KOPT-K1 (cell line): ENCODE results near the gene CMTM5.

Experiments used
- H3K27ac ChIP-seq: fragments of 200-600 bp; sonication (generic); 2 replicates; pipeline ENCODE4 v1.5.1; 2016; ENCODE audit warnings: antibody characterized with exemption, mild to moderate bottlenecking, low read depth, low read length; ENCODE audit not compliant: poor library complexity, severe bottlenecking
- H3K36me3 ChIP-seq: fragments of 200-600 bp; sonication (generic); 2 replicates; pipeline ENCODE4 v1.5.1; 2017; ENCODE audit warnings: antibody characterized with exemption, mild to moderate bottlenecking, low read length, moderate library complexity; ENCODE audit not compliant: insufficient read depth
- H3K9me3 ChIP-seq: fragments of 200-600 bp; sonication (generic); 2 replicates; pipeline ENCODE4 v1.5.1; 2017; ENCODE audit warnings: antibody characterized with exemption, low read length, mild to moderate bottlenecking; ENCODE audit not compliant: insufficient read depth, poor library complexity, severe bottlenecking

Gene CMTM5, protein sequence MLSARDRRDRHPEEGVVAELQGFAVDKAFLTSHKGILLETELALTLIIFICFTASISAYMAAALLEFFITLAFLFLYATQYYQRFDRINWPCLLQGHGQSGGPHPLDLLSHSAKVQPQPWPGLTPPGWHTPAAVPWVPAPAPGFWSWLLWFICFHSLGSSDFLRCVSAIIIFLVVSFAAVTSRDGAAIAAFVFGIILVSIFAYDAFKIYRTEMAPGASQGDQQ

DNA sequence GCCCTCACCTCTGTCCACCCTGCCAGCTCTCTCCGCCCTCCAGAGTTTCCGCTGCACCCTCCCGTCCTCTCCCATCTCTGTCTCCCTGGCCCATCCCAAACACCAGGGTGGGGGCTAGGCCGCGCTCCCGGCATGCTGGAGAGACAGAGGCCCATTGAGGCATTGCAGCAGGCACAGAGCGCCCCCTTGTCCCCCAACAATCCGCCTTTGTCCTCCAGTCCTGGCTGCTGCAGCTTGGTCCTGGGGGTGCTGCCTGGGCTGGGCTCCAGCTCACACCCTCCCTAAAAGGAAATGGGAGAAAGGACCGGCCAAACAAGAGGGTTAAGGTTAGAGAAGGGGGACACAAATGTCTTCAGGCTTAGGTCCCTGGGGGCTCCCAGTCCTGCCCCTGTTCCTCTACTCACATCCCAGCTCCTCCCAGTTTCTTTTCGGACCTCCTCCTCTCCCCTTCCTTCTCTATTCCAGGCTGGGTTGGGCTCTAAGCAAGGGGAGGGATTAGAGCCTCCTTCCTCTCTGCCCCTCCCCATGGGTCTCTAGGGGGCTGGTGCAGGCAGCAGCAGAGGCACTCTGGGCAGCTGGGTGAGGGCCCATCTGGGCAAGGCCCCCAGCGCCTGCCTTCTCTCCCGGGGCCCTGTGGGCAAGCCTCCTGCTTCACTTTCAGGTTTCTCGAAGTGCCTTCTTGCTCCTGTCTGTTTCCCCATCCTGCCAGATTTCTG lies at the start of gene CMTM5:
TSS of gene CMTM5 (plus strand) at position 565 of the 716 bp plus-strand sequence. CDS start 206 bp downstream, outside the sequence.
- no peaks in the 10 kb centered on the region for H3K36me3 ChIP-seq
- H3K27ac ChIP-seq: no peak within 1 kb of the TSS
- no peaks in the 10 kb centered on the region for H3K9me3 ChIP-seq

DNA sequence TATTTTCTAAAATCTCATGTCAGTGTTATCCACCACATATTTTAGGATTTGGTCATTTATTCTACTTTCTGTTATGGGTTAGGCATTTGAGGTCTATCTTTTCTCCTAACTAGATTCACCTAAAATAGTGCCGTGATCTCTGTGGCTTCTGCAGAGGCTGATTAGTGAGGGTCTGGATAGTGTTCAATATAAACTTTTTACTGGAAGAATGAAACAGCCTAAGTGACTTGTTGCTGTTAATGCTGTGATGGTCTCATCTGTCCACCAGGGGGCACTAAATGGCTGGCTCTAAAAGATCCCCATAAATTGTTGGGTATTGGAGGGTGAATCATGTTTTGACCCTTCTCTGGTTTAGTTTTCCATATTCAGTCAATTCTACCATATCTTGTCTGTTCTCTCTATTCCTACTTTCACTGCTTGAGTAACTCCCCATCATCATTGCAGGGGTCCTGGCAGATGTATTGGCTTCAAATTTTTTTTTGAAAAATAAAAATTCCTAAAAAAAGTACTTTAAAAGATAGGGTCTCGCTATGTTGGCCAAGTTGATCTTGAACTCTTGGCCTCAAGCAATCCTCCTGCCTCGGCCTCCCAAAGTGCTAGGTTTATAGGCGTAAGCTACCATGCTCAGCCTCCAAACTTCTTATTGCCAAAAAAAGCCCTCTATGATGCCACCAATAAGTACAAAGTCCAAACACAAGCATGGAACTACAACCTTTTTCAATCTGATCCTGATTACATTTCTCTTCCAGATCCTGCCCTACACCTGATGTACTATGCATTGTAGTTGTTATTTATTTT lies 48.7 kb upstream of the CMTM5 start:
- Histone ChIP-seq H3K27ac (no peak overlapping the region), H3K9me3 (no peaks in the 10 kb centered on the region), H3K36me3 (peaks cover 41% of the 10 kb centered on the region)

DNA sequence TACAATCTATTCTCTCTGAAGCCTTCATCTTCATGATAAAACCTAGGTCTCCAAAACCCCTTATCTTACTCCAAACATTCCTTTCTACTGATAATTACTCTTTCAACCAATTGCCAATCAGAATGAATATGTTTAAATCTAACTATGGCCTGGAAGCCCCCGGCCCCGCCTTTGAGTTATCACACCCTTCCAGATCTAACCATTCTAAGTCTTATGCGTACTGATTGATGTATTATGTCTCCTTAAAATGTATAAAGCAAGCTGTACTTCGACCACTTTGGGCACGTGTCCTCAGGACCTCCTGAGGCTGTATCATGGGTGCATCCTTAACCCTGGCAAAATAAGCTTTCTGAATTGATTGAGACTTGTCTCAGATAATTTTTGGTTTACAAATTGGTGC lies 41.2 kb upstream of the CMTM5 start:
- Histone ChIP-seq H3K27ac (no peak overlapping the region), H3K9me3 (peaks cover 26% of the 10 kb centered on the region), H3K36me3 (no peaks in the 10 kb centered on the region)

DNA sequence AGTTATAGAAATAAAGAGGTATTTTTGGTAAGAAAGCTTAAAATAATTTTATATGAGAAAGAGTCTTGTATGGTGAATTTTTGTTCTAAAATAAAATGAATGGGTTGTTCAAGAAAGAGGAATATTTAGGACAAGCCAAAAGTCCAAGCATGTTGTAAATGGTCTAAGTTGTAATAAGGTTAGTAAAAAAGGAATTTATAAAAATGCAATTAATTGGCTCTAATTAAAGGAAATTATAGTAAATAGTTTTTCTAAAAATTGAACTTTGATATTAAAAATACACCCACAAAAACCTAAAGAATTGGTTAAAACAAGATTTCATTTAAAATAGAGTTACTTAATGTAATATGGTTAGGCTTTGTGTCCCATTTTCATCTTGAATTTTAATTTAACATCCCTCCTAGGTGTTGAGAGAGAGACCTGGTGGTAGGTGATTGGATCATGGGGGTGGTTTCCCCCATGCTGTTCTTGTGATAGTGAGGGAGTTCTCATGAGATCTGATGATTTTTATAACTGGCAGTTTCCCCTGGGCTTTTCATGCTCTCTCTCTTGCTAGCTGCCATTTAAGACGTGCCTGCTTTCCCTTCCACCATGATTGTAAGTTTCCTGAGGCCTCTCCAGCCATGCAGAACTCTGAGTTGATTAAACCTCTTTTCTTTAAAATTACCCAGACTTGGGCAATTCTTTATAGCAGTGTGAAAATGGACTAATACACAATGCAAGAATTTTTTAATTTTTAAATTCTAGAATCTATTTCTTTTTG lies 37.2 kb upstream of the CMTM5 start:
- Histone ChIP-seq H3K36me3 (no peaks in the 10 kb centered on the region), H3K27ac (no peak overlapping the region)

DNA sequence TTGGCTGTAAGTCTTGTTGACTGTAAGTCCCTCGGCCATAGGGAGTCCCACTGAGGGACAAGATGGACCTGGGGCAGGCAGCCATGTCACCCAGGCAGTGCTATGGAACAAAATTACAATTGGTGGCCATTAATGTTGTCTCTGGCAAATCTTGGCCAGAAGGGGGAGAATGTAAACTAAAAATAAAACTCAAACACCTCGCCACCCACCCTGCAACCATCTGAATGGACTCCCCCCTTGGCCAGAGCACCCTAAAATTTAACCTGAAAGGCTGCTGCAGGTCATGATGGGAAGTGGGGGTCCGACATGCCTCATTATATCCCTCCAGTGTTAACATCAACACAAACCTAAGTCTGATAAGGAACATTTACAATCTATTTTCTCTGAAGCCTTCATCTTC lies 32.4 kb upstream of the CMTM5 start:
- peaks cover 23% of the 10 kb centered on the region for H3K9me3 ChIP-seq
- no peak overlapping the region for H3K27ac ChIP-seq
- no peaks in the 10 kb centered on the region for H3K36me3 ChIP-seq

More for the DNA sequence above, 37.2 kb upstream of the CMTM5 start:
- H3K9me3 ChIP-seq: peaks cover 38% of the 10 kb centered on the region

DNA sequence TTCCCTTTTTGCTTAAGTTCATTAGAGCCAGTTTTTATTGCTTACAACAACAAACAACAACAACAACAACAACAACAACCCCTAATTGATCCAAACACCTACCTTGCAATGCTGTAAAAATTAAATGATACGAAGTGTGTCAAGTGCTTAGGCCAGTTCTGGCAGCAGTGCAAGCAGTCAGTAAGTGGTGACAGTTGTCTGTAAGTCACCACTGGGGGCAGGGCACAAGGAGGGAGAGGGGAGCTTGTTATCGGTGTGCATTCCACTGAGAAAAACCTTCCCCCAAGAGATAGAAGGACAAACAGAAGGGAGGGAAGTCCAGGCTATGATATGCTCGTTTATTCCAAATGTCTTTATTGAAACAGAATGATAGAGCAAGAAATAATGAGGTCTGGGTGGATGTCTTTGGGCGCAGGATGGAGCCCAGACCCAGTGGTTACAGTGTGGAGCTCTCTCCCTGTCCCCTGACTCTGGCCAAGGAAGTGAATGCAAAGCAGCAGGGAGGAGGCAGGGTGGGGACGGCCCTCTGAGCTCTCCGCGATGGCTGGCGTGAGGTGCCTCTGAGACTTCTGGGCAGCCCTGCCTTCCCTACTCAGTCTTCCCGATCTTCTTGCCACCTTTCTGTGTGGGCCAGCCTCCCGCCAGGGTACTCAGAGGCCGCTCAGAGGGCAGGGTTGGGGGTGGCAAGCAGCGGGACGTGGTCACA lies 30.7 kb upstream of the CMTM5 start:
- H3K36me3 ChIP-seq: no peaks in the 10 kb centered on the region
- no peak overlapping the region for H3K27ac ChIP-seq
- H3K9me3 ChIP-seq: peaks cover 9% of the 10 kb centered on the region

DNA sequence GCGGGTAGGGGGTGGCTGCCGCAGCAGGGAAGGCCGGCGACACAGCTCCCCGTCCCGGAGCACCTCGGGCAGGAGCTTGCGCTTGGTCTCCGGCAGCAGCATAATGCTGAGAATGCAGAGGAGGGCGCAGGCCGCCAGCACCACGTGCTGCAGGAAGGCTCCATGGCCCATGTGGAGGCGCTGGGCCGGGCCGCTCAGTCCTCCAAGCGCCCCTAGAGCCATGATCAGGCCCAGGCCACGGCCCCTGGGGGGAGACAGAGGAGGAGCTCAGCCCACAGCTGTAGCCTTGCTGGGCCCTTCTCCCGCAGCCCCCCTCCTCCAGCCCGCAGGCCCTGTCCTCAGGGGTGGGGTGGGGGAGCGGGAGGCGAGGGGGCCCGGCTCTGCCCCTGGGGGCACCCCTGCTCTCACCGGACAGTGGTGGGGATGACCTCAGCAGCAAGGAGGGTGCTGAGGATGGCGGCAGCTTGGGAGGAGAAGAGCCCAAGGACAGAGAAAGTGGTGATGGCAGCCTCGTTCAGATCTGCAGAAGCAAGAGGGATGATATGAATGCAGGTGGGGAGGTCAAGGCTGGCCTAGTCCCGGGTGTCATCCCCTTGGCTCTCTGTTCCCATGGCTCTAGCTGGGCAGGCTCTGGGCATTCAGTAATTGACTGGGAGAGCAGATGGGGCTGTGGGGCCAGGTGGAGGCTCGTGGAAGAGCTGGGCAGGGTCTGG lies 30.0 kb upstream of the CMTM5 start:
- no peak overlapping the region for H3K27ac ChIP-seq
- H3K9me3 ChIP-seq: peaks cover 8% of the 10 kb centered on the region
- no peaks in the 10 kb centered on the region for H3K36me3 ChIP-seq

DNA sequence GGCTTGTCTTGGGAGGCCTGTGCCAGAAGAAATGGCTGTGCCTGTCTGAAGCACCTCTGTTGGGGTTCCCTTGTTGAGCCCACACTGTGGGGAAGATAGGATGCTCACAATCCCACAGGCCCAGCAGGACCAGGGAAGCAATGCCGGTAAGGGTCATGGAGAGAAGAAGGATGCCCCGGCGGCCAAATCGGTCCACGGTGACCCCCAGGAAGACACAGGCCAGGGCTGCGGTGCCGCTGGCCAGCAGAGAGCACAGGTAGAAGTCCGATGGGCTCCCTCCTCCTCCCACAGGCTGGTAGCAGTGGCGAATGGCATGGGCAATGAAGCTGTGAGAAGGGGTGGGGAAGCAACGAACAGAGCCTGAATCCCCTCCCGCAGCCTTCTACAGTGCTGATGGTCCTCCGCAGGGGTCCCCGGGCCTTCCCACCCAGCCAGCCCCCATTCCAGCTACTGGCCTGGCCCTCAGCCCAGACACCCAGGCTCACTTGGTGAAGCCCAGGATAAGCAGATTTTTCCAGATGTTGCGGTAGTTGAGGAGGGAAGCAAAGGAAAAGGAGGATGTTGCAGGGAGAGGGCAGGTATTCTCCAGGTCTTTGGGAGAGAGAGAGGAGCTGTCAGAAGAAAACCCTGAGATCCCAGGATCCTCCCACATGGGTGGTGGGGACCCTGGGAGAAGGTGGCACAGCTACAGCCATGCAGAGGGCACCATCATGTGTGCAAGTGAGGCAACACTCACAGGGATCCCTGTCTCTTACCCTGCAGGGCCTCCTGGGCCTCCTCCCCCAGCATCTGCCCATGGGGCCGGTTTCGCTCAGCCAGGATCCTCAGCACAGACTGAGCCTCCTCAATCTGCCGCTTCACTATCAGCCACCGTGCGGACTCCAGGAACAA lies 29.2 kb upstream of the CMTM5 start:
- Histone ChIP-seq H3K36me3 (no peaks in the 10 kb centered on the region), H3K9me3 (peaks cover 5% of the 10 kb centered on the region), H3K27ac (no peak overlapping the region)

DNA sequence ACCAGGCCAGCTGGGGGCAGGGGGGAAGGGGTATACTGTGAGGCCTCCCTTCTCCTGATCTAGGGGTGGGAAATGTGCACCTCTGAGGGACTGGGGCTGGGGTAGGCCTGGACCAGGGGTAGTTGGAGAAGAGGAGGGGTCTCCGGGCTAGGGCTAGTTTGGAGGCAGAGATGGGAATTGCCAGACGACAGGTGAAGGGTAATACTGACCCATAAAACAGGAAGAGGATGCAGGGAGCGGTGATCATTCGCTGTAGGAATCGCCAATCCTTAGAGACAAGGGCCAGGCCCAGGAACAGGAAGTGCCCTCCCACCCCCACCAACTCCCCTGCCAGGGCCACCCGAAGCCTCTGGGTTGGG lies 28.6 kb upstream of the CMTM5 start:
- H3K36me3 ChIP-seq: no peaks in the 10 kb centered on the region
- no peak overlapping the region for H3K27ac ChIP-seq
- H3K9me3 ChIP-seq: peaks cover 5% of the 10 kb centered on the region

DNA sequence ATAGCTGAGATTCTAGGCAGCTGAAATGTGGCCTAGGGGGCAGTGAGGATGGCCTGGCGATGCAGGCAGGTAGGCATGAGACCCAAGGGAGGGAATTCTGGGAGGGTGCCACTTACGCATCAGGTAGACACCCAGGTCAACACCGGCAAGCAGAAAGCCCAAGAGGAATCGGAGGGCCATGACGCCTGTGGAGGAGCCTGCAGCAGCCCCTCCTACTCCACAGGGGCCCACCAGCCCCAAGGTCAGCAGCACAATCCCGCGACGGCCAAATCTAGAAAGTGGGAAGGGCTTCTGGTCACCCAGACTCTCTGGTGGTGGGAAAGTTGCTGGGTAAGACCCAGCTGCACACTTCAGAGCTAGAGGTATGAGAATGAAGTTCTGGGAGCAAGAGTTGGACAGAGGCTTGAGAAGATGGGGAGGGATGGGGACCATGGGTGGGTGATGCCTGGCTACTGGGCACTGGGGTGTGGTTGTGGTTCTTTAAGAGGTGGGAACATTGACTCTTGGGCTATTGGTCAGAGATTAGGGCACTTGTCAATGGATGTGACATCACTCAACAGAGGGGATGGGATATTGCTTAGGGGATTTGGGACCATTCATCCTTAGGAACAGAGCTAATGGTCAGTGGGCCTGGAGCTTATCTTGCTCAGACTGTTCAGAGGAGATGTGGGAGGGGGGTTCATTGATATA lies 27.5 kb upstream of the CMTM5 start:
- Histone ChIP-seq H3K27ac (no peak overlapping the region), H3K9me3 (peaks cover 5% of the 10 kb centered on the region), H3K36me3 (no peaks in the 10 kb centered on the region)

DNA sequence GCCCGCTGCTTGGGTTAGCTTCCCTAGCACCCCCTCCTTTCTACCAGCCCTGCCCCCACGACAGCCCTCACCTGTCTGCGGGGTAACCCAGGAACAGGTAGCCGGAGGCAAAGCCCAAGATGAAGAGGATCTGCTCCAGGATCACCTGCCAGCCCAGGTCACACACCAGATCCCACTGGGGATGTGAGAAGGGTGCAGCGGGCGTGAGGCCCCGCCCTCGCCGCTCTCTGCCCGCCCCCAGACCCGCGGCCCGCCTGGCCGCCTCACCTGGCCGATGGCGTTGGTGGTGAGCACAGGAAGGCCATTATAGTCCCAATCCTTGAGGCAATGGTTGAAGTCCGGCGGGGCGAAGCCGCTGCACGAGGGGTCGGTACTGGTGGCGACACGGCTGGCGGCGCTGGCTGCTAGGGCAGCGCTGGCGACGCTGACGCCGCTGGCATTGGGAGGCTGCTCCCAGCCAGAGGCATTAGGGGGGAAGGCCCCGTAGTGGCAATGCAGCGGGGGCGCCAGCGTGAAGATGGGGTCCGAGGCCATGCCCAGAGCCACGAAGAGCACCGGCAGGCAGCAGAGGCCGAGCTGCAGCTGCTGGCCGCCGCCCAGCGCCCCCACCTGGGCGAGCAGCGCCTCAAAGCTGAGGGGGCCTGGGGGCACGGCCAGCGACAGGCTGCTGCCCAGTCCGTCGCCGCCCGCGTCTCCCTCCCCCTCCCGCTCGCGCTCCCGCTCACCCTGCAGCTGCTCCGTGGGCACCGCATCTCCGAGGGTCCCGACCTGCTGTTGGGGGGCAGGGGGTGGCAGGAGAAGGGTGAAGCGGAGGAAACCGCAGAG lies 25.0 kb upstream of the CMTM5 start:
- Histone ChIP-seq H3K36me3 (no peaks in the 10 kb centered on the region), H3K9me3 (peaks cover 5% of the 10 kb centered on the region), H3K27ac (no peak overlapping the region)
